IPS-18c (cell line): Measurements from ENCODE around the gene SLC2A8.

ENCODE experiments used
- H3K4me3 ChIP-seq: 2 replicates; pipeline ENCODE4 v1.7.0; 2013; ENCODE audit warnings: low read depth, mild to moderate bottlenecking, low read length, moderate library complexity; ENCODE audit not compliant: insufficient read depth
- H3K9me3 ChIP-seq: one replicate; pipeline ENCODE4 v1.6.1; 2013; ENCODE audit warnings: mild to moderate bottlenecking, low read length, moderate library complexity; ENCODE audit not compliant: control insufficient read depth, insufficient read depth

SLC2A8 gene

DNA sequence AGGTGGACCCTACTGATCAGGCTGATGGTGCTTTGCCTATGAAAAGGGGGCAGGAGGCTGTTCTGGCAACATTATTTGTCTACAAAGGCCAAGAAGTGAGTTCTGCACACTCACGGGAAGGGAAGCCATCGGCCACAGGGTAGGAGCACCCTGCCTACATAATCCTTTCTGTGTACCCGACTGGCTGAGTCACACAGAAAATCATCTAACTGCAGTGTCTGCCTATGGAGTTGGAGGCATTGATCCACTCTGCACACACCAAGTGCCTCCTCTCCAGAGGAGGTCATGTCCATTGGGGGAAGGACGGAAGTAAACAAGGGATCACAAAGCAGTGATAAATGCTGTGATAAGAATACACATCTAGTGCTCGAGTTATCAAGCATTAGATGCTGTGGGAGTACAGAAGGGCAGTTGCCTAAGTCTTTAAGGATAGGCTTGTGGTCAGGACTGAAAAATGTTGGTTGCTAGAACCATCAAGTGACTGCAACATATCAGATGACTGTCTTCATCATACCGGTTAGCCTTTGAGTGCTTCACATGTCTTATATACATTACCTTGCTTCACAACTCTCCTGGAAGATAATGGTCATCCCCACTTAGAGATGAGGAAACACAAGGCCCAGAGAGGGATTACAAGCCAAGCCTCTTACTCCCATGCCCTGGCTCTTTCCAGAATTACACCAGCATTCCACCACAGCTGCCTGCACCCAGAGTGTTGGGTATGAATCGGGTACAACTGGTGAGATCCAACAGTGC is 1.3 kb upstream of the SLC2A8 start:
- Histone ChIP-seq H3K9me3 (no peaks in the 10 kb centered on the region), H3K4me3 (peak overlapping the region; percentile 71)

DNA sequence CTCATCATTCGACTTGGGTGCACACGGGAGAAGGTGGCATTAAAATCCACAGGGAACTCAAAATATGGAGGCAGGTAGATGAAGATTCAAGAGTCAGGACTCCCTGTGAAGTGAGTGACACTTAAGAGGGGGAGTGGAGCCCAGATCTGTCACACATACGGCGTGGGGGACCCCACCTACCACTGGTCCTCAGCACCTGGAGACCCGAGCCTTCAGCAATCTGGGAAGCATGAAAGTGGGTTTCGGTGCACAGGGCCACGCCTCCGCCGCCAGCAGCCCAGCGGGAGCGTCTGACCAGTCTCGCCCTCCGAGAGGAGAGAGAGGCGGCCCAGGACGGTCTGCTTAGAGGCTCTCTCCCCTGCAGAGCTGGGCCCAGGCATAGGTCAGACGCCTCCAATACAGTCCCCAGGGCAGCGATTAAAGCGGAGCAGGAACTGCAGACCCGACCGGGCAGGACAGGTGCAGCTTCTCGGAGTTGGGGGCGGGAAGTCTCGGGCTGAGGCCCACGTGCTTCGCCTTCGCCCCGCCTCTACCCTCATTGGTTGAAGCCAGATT is 639 bp upstream of the SLC2A8 start:
- Histone ChIP-seq H3K4me3 (peak overlapping the region; percentile 71), H3K9me3 (no peaks in the 10 kb centered on the region)

DNA sequence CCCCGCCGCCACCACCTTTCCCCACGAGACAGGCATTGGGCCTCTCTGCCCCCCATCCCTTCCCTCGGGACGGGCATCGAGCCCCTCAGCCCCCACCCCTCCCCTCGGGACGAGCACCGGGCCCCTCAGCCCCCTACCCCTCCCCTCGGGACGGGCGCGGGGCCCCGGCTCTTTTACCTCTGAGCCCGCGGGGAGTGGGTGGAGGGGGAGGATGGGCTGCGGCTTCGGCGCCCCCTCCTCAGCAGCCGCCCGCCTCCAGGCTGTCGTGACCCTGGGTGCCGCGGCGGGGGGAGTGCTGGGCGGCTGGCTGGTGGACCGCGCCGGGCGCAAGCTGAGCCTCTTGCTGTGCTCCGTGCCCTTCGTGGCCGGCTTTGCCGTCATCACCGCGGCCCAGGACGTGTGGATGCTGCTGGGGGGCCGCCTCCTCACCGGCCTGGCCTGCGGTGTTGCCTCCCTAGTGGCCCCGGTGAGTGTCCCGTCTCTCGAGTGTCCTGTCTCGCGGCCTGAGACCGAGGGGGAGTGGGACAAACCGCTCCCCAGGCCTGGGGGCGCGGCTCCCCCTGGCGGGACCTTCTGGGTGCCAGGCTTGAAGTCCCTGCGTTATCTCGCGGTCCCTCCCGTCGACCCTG is 791 bp downstream of the SLC2A8 start:
- Histone ChIP-seq H3K4me3 (peak overlapping the region; percentile 79), H3K9me3 (no peaks in the 10 kb centered on the region)

DNA sequence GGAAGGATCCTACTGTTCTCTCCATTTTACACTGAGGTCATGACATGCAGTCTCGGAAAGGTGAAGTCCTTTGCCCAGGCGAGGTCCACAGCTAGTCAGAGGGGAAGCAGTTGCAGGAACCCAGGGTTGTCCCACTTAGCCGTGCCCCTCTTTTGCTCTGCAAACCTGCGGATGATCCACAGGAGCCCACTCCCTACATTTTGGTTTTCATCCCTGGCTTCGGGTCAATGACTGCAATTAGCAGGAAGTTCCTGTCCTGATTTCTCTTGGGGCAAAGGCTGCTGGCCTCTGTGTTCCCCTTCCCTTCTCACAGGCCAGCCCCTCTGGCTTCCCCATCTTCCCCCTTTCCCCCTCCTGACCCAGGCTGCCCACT is 1.3 kb downstream of the SLC2A8 start:
- Histone ChIP-seq H3K4me3 (peak overlapping the region; percentile 79), H3K9me3 (no peaks in the 10 kb centered on the region)

DNA sequence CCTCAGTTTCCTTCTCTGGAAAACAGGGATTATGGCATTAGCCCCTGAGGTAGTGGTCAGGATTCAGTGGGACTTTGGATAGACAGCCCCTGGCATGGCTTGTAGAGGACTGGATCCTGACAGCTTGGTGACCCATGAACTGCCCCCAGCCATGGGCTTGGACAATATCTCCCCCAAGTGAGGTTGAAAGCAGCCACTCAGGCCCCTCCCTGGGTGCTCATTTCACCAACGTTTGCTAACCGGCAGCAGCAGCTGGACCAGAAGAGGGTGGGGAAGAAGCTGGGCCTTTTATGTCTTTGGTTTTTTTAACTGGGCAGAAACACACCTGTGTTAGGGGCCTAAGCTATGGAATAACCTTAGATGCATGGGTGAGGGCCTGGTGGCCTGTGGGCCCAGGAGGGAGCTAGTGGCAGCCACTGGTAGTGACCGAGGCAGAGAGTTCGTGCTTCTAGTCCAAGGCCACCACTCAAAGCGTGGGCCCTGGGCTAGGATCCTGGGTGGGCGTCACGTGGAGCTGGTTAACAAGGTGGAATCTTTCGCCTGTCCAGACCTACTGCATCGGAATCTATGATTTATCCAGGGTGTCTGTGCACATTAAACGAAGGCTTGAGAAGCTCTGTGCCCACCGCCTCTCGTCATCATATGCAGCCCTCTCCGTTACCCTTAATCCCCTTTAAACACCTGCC is 1.9 kb downstream of the SLC2A8 start:
- no peaks in the 10 kb centered on the region for H3K9me3 ChIP-seq
- H3K4me3 ChIP-seq: no peak overlapping the region

DNA sequence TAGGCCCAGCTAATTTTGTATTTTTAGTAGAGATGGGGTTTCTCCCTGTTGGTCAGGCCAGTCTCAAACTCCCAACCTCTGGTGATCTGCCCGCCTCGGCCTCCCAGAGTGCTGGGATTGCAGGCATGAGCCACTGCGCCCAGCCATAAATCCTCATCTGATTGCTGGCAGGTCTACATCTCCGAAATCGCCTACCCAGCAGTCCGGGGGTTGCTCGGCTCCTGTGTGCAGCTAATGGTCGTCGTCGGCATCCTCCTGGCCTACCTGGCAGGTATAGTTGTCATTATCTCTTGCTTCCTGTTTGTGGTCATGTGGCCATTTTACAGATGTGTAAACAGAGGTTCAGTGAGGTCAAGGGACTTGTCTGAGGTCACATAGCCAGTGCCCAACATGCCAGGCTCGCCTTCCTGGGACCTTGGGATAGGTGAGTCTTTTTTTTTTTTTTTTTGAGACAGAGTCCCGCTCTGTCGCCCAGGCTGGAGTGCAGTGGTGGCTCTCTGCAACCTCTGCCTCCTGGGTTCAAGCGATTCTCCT is 2.8 kb downstream of the SLC2A8 start:
- H3K9me3 ChIP-seq: no peaks in the 10 kb centered on the region

DNA sequence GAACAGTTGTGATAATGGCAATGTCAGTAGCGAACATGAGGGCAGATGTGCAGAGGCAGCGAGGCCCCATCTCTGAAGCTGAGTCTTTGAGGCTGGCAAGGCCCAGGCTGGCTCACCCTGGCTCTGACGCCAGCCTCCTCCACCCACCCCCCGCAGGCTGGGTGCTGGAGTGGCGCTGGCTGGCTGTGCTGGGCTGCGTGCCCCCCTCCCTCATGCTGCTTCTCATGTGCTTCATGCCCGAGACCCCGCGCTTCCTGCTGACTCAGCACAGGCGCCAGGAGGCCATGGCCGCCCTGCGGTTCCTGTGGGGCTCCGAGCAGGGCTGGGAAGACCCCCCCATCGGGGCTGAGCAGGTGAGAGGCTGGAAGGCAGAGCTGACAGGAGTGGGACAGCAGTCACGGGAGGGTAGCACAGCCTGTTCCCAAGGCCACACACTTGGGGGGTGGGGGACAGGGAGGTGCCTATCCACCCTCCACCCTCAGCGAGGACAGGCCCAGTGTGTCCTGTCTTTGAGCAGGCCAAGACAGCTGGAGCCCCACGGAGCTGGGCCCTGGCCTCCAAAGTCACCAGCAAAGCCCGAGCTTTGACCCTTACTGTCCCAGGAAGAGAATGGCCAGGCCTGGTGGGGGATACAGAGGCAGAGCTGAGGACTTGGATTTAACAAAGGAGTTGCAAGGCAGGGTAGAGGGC is 5.6 kb downstream of the SLC2A8 start:
- Histone ChIP-seq H3K4me3 (no peak overlapping the region), H3K9me3 (no peaks in the 10 kb centered on the region)

More for the DNA sequence above, 2.8 kb downstream of the SLC2A8 start:
- no peak overlapping the region for H3K4me3 ChIP-seq

DNA sequence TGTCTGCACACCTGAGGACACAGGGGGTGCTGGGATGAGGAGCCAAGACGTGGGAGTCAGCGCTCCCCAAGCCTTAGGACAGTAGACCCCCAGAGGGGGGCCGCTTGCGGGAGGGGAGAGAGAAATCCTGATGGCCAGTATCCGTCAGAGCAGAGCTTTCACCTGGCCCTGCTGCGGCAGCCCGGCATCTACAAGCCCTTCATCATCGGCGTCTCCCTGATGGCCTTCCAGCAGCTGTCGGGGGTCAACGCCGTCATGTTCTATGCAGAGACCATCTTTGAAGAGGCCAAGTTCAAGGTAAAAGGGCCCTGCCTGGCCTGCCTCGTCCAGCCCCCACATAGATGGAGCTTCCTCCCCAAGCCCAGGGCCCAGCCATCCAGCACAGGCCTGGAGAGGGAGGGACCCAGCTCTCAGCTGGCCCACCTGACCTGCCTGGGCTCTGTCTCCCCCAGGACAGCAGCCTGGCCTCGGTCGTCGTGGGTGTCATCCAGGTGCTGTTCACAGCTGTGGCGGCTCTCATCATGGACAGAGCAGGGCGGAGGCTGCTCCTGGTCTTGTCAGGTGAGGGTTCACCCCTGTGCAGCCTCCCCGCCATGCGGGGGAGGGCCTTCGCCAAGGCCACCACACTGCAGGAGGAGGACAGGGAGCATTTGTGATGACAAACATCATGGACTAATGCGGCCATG is 6.7 kb downstream of the SLC2A8 start:
- Histone ChIP-seq H3K9me3 (no peaks in the 10 kb centered on the region), H3K4me3 (no peak overlapping the region)

DNA sequence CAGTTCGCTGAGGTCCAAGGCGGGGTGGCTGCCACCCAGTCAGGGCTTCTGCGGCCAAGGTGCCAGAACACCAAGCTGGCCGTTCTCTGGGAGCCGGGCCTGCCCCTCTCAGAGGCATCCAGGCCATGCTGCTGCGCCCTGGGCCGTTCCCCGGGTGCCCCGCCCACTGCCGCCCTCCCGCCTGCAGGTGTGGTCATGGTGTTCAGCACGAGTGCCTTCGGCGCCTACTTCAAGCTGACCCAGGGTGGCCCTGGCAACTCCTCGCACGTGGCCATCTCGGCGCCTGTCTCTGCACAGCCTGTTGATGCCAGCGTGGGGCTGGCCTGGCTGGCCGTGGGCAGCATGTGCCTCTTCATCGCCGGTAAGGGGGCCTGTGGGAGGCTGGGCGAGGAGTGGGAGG is 7.7 kb downstream of the SLC2A8 start:
- no peak overlapping the region for H3K4me3 ChIP-seq
- no peaks in the 10 kb centered on the region for H3K9me3 ChIP-seq

DNA sequence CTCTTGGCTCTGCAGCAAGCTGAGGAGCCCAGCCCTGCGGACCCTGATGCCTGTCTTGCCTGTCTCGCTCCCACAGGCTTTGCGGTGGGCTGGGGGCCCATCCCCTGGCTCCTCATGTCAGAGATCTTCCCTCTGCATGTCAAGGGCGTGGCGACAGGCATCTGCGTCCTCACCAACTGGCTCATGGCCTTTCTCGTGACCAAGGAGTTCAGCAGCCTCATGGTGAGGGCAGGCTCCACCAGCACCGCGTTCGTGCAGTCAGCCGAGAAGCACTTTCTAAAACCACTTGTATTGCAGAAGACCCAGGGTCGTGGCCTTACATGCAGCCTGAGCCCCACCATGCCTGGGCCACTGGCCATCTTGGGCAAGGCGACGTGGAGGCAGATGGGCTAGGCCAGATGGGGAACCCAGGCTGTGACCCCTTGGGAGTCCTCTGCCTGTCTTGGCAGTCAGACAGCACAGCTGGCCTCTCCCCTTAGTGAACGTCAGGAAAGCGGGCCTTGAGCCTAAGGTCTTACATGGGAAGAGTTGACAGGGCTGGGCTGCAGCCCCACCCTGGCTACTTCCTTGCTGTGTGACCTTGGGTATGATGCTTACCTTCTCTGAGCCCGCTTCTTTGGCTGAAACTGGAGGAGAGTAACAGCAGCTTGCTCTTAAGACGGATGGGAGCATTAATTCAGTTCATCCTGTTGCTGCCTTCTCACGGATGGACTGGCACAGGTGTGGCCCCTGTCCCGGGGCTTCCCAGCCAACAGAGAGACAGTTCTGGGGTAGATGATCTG is 8.6 kb downstream of the SLC2A8 start:
- H3K4me3 ChIP-seq: no peak overlapping the region
- H3K9me3 ChIP-seq: no peaks in the 10 kb centered on the region

DNA sequence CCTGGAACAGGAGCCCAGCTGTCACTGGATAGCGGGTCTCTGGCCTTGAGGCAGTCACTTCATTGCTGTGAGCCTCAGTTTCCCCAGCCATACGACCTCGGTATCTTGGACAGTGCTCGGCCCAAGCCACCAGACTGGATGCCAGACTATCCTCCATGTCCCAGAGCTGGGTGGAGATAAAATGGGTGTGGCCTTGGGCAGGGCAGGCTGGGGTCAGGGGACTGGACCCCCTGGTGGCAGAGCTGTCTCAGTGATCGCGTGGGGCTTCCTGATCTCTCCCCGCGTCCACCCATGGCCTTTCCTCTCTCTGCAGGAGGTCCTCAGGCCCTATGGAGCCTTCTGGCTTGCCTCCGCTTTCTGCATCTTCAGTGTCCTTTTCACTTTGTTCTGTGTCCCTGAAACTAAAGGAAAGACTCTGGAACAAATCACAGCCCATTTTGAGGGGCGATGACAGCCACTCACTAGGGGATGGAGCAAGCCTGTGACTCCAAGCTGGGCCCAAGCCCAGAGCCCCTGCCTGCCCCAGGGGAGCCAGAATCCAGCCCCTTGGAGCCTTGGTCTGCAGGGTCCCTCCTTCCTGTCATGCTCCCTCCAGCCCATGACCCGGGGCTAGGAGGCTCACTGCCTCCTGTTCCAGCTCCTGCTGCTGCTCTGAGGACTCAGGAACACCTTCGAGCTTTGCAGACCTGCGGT is 10.0 kb downstream of the SLC2A8 start:
- Histone ChIP-seq H3K9me3 (no peaks in the 10 kb centered on the region), H3K4me3 (no peak overlapping the region)

DNA sequence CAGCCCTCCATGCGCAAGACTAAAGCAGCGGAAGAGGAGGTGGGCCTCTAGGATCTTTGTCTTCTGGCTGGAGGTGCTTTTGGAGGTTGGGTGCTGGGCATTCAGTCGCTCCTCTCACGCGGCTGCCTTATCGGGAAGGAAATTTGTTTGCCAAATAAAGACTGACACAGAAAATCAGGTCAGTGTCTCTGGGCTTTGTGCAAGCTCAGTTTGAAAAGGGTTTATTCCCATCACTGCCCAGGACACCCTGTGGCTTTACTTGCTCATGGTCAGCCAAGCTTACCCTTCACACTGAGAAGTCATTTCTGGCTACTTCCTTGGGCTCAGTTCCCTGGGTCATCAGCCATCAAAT is 10.5 kb downstream of the SLC2A8 start:
- Histone ChIP-seq H3K4me3 (no peak overlapping the region), H3K9me3 (no peaks in the 10 kb centered on the region)

DNA sequence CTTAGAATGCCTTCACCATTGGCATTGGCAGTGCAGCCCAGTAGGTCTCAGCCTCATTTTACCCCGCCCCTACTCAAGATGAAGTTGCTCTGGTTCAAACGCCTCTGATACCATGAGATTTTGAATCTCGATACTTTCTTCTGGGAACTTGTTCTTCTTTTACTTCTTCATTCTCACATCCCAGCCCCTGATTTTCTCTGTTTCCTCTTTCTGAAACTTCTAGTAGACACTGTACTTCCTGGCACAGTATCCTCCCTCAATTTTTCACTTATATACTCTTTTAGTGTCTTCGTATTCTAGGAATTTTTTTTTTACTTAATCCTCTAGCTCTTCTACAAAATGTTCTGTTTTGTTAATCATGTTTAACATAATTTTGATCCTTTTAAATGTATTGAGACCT is 14.2 kb downstream of the SLC2A8 start:
- Histone ChIP-seq H3K9me3 (no peaks in the 10 kb centered on the region), H3K4me3 (no peak overlapping the region)

DNA sequence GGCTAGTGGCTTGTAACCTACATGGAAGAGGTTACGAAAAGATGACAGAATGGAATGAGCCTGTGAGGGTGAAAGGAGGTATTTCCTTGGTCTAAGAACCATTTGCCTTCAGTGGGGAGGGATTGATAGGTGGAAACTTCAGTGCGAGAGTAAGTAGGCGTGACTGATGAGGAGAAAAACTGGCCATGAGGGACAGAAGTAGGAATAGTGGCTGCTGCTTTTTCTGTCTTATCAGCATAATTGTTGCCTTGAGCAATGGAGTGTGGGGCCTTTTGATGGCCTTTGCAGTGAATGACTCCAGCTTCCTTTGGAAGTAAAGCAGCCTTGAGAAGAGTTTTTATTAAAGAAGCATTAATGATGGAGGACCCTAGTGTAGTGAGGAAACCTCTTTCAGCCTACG is 18.2 kb downstream of the SLC2A8 start:
- Histone ChIP-seq H3K9me3 (no peaks in the 10 kb centered on the region), H3K4me3 (no peak overlapping the region)

DNA sequence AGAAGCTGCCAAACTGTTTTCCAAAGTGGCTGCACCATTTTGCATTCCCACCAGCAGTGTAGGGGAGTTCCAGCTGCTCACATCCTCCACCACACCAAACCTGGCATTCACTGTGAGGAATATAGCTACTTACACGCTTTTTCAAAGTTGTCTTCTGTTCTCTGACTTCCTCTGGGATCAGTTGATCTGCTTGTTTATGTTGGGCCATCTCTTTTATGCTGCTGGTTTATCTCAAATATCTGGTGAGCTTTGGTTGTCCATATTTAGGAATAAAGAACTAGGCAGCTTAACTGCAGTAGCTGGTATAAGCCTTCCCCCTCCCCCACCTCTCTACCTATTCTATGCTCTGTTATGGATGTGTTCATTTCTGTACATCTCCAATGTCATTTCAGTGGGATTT is 18.7 kb downstream of the SLC2A8 start:
- Histone ChIP-seq H3K9me3 (no peaks in the 10 kb centered on the region), H3K4me3 (no peak overlapping the region)
